WTC11 (cell line): Measurements from ENCODE around the gene FAM107B.

ENCODE experiments used
- CREB1 ChIP-seq: sonication (generic); formaldehyde crosslinking; IDR thresholded peaks from 2 replicates; pipeline ENCODE4 v1.8.0; 2023; ENCODE audit warnings: mild to moderate bottlenecking, missing genetic modification reagents
- CREM ChIP-seq: sonication (generic); formaldehyde crosslinking; IDR thresholded peaks from 2 replicates; pipeline ENCODE4 v1.8.1; 2022; ENCODE audit warnings: mild to moderate bottlenecking, missing genetic modification reagents, moderate library complexity
- ESRRA ChIP-seq: sonication (generic); formaldehyde crosslinking; IDR thresholded peaks from 2 replicates; pipeline ENCODE4 v1.8.1; 2022; ENCODE audit warnings: mild to moderate bottlenecking, missing genetic modification reagents, borderline replicate concordance
- FOXJ3 ChIP-seq: sonication (generic); formaldehyde crosslinking; IDR thresholded peaks from 2 replicates; pipeline ENCODE4 v1.9.0; 2021; ENCODE audit warnings: missing genetic modification reagents, mild to moderate bottlenecking, borderline replicate concordance
- FOXK1 ChIP-seq: sonication (generic); formaldehyde crosslinking; IDR thresholded peaks from 2 replicates; pipeline ENCODE4 v1.8.0; 2022; ENCODE audit warnings: mild to moderate bottlenecking, moderate library complexity, missing genetic modification reagents
- JUN ChIP-seq: sonication (generic); formaldehyde crosslinking; IDR thresholded peaks from 2 replicates; pipeline ENCODE4 v1.8.0; 2023; ENCODE audit warnings: mild to moderate bottlenecking, missing genetic modification reagents
- NR1H2 ChIP-seq: sonication (generic); formaldehyde crosslinking; IDR thresholded peaks from 2 replicates; pipeline ENCODE4 v1.9.0; 2021; ENCODE audit warnings: mild to moderate bottlenecking, moderate library complexity, missing genetic modification reagents
- OVOL2 ChIP-seq: fragments of 250-450 bp; sonication (Bioruptor Pico); IDR thresholded peaks from 2 replicates; pipeline ENCODE4 v1.9.0; 2021; ENCODE audit warnings: mild to moderate bottlenecking, borderline replicate concordance
- ZNF263 ChIP-seq: sonication (generic); formaldehyde crosslinking; IDR thresholded peaks from 2 replicates; pipeline ENCODE4 v1.8.1; 2022; ENCODE audit warnings: low read depth, mild to moderate bottlenecking, moderate library complexity, missing genetic modification reagents
- TF ChIP-seq, protein P1 (sequence below): sonication (generic); formaldehyde crosslinking; IDR thresholded peaks from 2 replicates; pipeline ENCODE4 v1.8.0; 2022; ENCODE audit warnings: mild to moderate bottlenecking, missing genetic modification reagents
- TF ChIP-seq, protein P2 (sequence below): fragments of 200-600 bp; IDR thresholded peaks from 2 replicates; pipeline ENCODE4 v1.8.0; 2022; ENCODE audit warnings: antibody characterized with exemption

- TF ChIP-seq NR1H2 (CRISPR knock-in tag) (no peak), JUN (CRISPR knock-in tag) (no peak), CREM (CRISPR knock-in tag) (no peak), FOXJ3 (CRISPR knock-in tag) (no peak), ZNF263 (no peak), ESRRA (no peak), FOXK1 (CRISPR knock-in tag) (no peak), OVOL2 (CRISPR knock-in tag) (no peak), CREB1 (CRISPR knock-in tag) (no peak)
- TF ChIP-seq, protein P1, sequence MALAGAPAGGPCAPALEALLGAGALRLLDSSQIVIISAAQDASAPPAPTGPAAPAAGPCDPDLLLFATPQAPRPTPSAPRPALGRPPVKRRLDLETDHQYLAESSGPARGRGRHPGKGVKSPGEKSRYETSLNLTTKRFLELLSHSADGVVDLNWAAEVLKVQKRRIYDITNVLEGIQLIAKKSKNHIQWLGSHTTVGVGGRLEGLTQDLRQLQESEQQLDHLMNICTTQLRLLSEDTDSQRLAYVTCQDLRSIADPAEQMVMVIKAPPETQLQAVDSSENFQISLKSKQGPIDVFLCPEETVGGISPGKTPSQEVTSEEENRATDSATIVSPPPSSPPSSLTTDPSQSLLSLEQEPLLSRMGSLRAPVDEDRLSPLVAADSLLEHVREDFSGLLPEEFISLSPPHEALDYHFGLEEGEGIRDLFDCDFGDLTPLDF (CRISPR knock-in tag) = no peak
- TF ChIP-seq, protein P2, sequence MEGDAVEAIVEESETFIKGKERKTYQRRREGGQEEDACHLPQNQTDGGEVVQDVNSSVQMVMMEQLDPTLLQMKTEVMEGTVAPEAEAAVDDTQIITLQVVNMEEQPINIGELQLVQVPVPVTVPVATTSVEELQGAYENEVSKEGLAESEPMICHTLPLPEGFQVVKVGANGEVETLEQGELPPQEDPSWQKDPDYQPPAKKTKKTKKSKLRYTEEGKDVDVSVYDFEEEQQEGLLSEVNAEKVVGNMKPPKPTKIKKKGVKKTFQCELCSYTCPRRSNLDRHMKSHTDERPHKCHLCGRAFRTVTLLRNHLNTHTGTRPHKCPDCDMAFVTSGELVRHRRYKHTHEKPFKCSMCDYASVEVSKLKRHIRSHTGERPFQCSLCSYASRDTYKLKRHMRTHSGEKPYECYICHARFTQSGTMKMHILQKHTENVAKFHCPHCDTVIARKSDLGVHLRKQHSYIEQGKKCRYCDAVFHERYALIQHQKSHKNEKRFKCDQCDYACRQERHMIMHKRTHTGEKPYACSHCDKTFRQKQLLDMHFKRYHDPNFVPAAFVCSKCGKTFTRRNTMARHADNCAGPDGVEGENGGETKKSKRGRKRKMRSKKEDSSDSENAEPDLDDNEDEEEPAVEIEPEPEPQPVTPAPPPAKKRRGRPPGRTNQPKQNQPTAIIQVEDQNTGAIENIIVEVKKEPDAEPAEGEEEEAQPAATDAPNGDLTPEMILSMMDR = no peak
Measured at GRCh38 chr10:14695847-14696480, 78.7 kb downstream of the FAM107B start.
